Measurements from ENCODE around the gene QSOX2.

DNA sequence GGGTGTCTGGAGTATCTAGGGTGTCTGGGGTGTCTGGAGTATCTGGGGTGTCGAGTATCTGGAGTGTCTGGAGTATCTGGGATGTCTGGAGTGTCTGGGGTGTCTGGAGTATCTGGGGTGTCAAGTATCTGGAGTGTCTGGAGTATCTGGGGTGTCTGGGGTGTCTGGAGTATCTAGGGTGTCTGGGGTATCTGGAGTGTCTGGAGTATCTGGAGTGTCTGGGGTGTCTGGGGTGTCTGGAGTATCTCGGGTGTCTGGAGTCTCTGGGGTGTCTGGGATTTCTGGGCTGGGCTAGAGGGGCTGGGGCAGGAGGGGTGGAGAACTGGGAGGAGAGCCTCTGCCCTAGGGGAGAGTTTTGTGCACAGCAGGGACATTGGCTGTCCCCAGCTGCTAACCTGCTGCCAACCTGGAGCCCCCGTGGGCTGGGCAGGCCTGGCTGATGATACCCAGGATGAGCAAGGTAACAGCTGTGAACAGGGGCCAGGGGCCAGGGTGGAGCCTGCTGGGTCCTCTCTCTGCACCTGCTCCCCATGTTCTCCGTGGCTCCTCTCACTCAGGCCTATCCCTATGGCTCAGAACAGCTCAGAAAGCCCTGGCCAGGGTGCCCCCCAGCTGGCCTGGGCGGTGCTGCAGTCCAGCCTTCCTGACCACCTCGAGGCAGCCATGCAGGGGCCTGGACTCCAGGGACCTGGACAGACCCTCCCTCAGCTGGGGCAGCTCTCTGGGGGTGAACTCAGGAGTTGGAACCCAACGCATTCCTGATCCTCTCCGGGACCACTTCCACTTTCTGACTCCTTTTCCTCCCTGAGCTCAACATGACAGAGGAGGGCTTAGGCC, 70.6 kb downstream of the QSOX2 start:
- TF ChIP-seq, protein P1, sequence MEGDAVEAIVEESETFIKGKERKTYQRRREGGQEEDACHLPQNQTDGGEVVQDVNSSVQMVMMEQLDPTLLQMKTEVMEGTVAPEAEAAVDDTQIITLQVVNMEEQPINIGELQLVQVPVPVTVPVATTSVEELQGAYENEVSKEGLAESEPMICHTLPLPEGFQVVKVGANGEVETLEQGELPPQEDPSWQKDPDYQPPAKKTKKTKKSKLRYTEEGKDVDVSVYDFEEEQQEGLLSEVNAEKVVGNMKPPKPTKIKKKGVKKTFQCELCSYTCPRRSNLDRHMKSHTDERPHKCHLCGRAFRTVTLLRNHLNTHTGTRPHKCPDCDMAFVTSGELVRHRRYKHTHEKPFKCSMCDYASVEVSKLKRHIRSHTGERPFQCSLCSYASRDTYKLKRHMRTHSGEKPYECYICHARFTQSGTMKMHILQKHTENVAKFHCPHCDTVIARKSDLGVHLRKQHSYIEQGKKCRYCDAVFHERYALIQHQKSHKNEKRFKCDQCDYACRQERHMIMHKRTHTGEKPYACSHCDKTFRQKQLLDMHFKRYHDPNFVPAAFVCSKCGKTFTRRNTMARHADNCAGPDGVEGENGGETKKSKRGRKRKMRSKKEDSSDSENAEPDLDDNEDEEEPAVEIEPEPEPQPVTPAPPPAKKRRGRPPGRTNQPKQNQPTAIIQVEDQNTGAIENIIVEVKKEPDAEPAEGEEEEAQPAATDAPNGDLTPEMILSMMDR (conservative IDR thresholded peaks at IDR 0.05; ENCODE audit: low read length), result no peak
- no peak for TF ChIP-seq EZH2phosphoT487 (IDR thresholded peaks at IDR 0.05; ENCODE audit: borderline replicate concordance, low read depth, low read length)
